HS-27A (cell line): ENCODE results near the gene MTMR6.

Experiments
- DNase-seq: peaks from one replicate; pipeline ENCODE4 v3.0.0-alpha.2; 2012; ENCODE audit warnings: low read depth, missing footprints

The MTMR6 gene

GRCh38 chr13:25276748-25277147 is 10.5 kb downstream of the MTMR6 start:
- DNase-seq, result no peak

GRCh38 chr13:25268561-25268960 is 18.7 kb downstream of the MTMR6 start:
- DNase-seq, result no peak

GRCh38 chr13:25267715-25268114 is 19.6 kb downstream of the MTMR6 start:
- no peak for DNase-seq

- no peak for DNase-seq
Measured at GRCh38 chr13:25266706-25267105, 20.6 kb downstream of the MTMR6 start.

GRCh38 chr13:25262261-25262660 is 25.0 kb downstream of the MTMR6 start:
- no peak for DNase-seq

GRCh38 chr13:25253702-25254101 is 33.6 kb downstream of the MTMR6 start:
- DNase-seq, result no peak

GRCh38 chr13:25252752-25253151 is 34.5 kb downstream of the MTMR6 start:
- DNase-seq, result no peak

GRCh38 chr13:25252225-25252624 is 35.1 kb downstream of the MTMR6 start:
- no peak for DNase-seq

GRCh38 chr13:25249001-25249543 is 38.2 kb downstream of the MTMR6 start:
- DNase-seq, result no peak

GRCh38 chr13:25248071-25248470 is 39.2 kb downstream of the MTMR6 start:
- DNase-seq, result no peak

GRCh38 chr13:25247360-25247759 is 39.9 kb downstream of the MTMR6 start:
- no peak for DNase-seq

- DNase-seq, result no peak
Measured at GRCh38 chr13:25244123-25244522, 43.2 kb downstream of the MTMR6 start.

GRCh38 chr13:25242956-25243355 is 44.3 kb downstream of the MTMR6 start:
- no peak for DNase-seq

- no peak for DNase-seq
Measured at GRCh38 chr13:25241007-25241406, 46.3 kb downstream of the MTMR6 start.

- no peak for DNase-seq
Measured at GRCh38 chr13:25237083-25237482, 50.2 kb downstream of the MTMR6 start.

- no peak for DNase-seq
Measured at GRCh38 chr13:25233861-25234260, 53.4 kb downstream of the MTMR6 start.

- DNase-seq, result no peak
Measured at GRCh38 chr13:25232937-25233515, 54.3 kb downstream of the MTMR6 start.

GRCh38 chr13:25231517-25231916 is 55.8 kb downstream of the MTMR6 start:
- DNase-seq, result no peak

- no peak for DNase-seq
Measured at GRCh38 chr13:25227690-25228089, 59.6 kb downstream of the MTMR6 start.

- no peak for DNase-seq
Measured at GRCh38 chr13:25225970-25226369, 61.3 kb downstream of the MTMR6 start.

GRCh38 chr13:25224151-25224550 is 63.1 kb downstream of the MTMR6 start:
- DNase-seq, result no peak

- DNase-seq, result no peak
Measured at GRCh38 chr13:25222740-25223139, 64.5 kb downstream of the MTMR6 start.

- no peak for DNase-seq
Measured at GRCh38 chr13:25218019-25218418, 69.3 kb downstream of the MTMR6 start.
